OCI-LY3 (cell line): ENCODE measurements around the gene TIAM2.

Experiments
- H2AFZ ChIP-seq: fragments of 200-600, 300-600 bp; shearing (Covaris generic); 2 replicates; pipeline ENCODE4 v1.6.0; 2014; ENCODE audit warnings: antibody characterized with exemption, low read depth, low read length
- H3K27ac ChIP-seq: fragments of 200-600, 300-600 bp; sonication (generic); 2 replicates; pipeline ENCODE4 v1.5.1; 2014; ENCODE audit warnings: mild to moderate bottlenecking, low read length, moderate library complexity, mixed read lengths
- H3K27me3 ChIP-seq: fragments of 200-600, 300-600 bp; sonication (generic); 2 replicates; pipeline ENCODE4 v1.6.1; 2014; ENCODE audit warnings: low read depth, low read length, mixed read lengths
- H3K36me3 ChIP-seq: fragments of 200-600, 300-600 bp; sonication (generic); replicated peaks from 2 replicates; pipeline ENCODE3; 2014; ENCODE audit warnings: low read depth, low read length, mixed read lengths
- H3K4me1 ChIP-seq: fragments of 300-600, 200-600 bp; sonication (generic); 2 replicates; pipeline ENCODE4 v1.6.1; 2014; ENCODE audit warnings: low read length, mixed read lengths
- H3K4me2 ChIP-seq: fragments of 200-600, 300-600 bp; sonication (generic); 2 replicates; pipeline ENCODE4 v1.6.1; 2014; ENCODE audit warnings: low read length, mixed read lengths
- H3K4me3 ChIP-seq: fragments of 300-600, 200-600 bp; sonication (generic); 2 replicates; pipeline ENCODE4 v1.5.1; 2014; ENCODE audit warnings: antibody characterized with exemption, mild to moderate bottlenecking, low read length, moderate library complexity
- H3K79me2 ChIP-seq: fragments of 300-600, 200-600 bp; shearing (Covaris generic); 2 replicates; pipeline ENCODE4 v1.6.1; 2014; ENCODE audit warnings: mild to moderate bottlenecking, low read length, mixed read lengths
- H3K9ac ChIP-seq: fragments of 300-600, 200-600 bp; shearing (Covaris generic); 2 replicates; pipeline ENCODE4 v1.6.0; 2014; ENCODE audit warnings: mild to moderate bottlenecking, low read length, moderate library complexity
- H3K9me3 ChIP-seq: fragments of 200-600, 300-600 bp; shearing (Covaris generic); 2 replicates; pipeline ENCODE4 v1.6.1; 2014; ENCODE audit warnings: low read length, mixed read lengths; ENCODE audit not compliant: insufficient read depth
- H4K20me1 ChIP-seq: fragments of 200-600, 300-600 bp; sonication (generic); 2 replicates; pipeline ENCODE4 v1.6.1; 2016; ENCODE audit warnings: low read length, mixed read lengths; ENCODE audit not compliant: insufficient read depth
- CTCF ChIP-seq: fragments of 200-600, 300-600 bp; sonication (generic); IDR thresholded peaks from 2 replicates; pipeline ENCODE4 v1.5.1; 2014; ENCODE audit warnings: antibody characterized with exemption, low read length, low read depth
- EZH2phosphoT487 ChIP-seq: fragments of 200-600 bp; shearing (Covaris generic); IDR thresholded peaks from 2 replicates; pipeline ENCODE4 v1.6.1; 2018; ENCODE audit warnings: antibody characterized with exemption, mixed run types, low read depth

Gene TIAM2

GRCh38 chr6:155055729-155056128 lies 60.6 kb downstream of the TIAM2 start:
- H3K4me3 ChIP-seq, result no peak overlapping the region
- H3K27ac ChIP-seq, result no peak overlapping the region
- H4K20me1 ChIP-seq, result no peaks in the 10 kb centered on the region
- no peaks in the 10 kb centered on the region for H3K27me3 ChIP-seq
- no peaks in the 10 kb centered on the region for H3K4me1 ChIP-seq
- H3K36me3 ChIP-seq, result no peaks in the 10 kb centered on the region
- H3K9ac ChIP-seq, result no peak overlapping the region
- TF ChIP-seq CTCF, result no peak
- no peak for TF ChIP-seq EZH2phosphoT487
- no peak overlapping the region for H2AFZ ChIP-seq
- no peaks in the 10 kb centered on the region for H3K9me3 ChIP-seq
- H3K4me2 ChIP-seq, result no peak overlapping the region
- no peaks in the 10 kb centered on the region for H3K79me2 ChIP-seq

- Histone ChIP-seq H4K20me1 (no peaks in the 10 kb centered on the region), H3K9ac (no peak overlapping the region), H3K27me3 (no peaks in the 10 kb centered on the region), H3K27ac (no peak overlapping the region), H3K4me1 (no peaks in the 10 kb centered on the region), H3K79me2 (no peaks in the 10 kb centered on the region), H3K9me3 (no peaks in the 10 kb centered on the region), H3K4me2 (no peak overlapping the region), H2AFZ (no peak overlapping the region), H3K36me3 (no peaks in the 10 kb centered on the region), H3K4me3 (no peak overlapping the region)
- TF ChIP-seq CTCF, result no peak
- no peak for TF ChIP-seq EZH2phosphoT487
These were observed 61.6 kb downstream of the TIAM2 start for GRCh38 chr6:155056756-155057155.

GRCh38 chr6:155061381-155061780 lies 66.3 kb downstream of the TIAM2 start:
- Histone ChIP-seq H4K20me1 (no peaks in the 10 kb centered on the region), H3K27ac (no peak overlapping the region), H3K9ac (no peak overlapping the region), H3K27me3 (no peaks in the 10 kb centered on the region), H2AFZ (no peak overlapping the region), H3K4me3 (no peak overlapping the region), H3K4me1 (no peaks in the 10 kb centered on the region), H3K36me3 (no peaks in the 10 kb centered on the region), H3K79me2 (no peaks in the 10 kb centered on the region), H3K4me2 (no peak overlapping the region), H3K9me3 (no peaks in the 10 kb centered on the region)
- TF ChIP-seq EZH2phosphoT487 (no peak), CTCF (no peak)

GRCh38 chr6:155062866-155063341 lies 67.8 kb downstream of the TIAM2 start:
- Histone ChIP-seq H3K9me3 (no peaks in the 10 kb centered on the region), H3K9ac (no peak overlapping the region), H3K79me2 (no peaks in the 10 kb centered on the region), H3K4me3 (no peak overlapping the region), H3K27ac (no peak overlapping the region), H3K36me3 (no peaks in the 10 kb centered on the region), H3K4me2 (no peak overlapping the region), H2AFZ (no peak overlapping the region), H3K27me3 (no peaks in the 10 kb centered on the region), H4K20me1 (no peaks in the 10 kb centered on the region), H3K4me1 (no peaks in the 10 kb centered on the region)
- TF ChIP-seq CTCF, result no peak
- no peak for TF ChIP-seq EZH2phosphoT487
